Choroid plexus epithelial cell (primary cell): ENCODE measurements around the gene UBP1.
A peak's percentile ranks its signal among the peaks of the same experiment; 100 is the strongest.
"Not testable (repeated sequence)": the region's sequence is repeated elsewhere in the genome, so short reads cannot be mapped to it uniquely, and the experiment has no call there.

ENCODE experiments used
- DNase-seq: peaks from one replicate; pipeline ENCODE4 v3.0.0-alpha.2; 2010; ENCODE audit warnings: low read depth
- H3K4me3 ChIP-seq: 2 replicates; pipeline ENCODE4 v1.5.1; 2011; ENCODE audit warnings: low read depth, mild to moderate bottlenecking, control low read depth, low read length, moderate library complexity
- CTCF ChIP-seq: conservative IDR thresholded peaks from 2 replicates; pipeline ENCODE4 v1.5.1; 2011; ENCODE audit warnings: low read depth, mild to moderate bottlenecking, control low read depth, inconsistent platforms, low read length, moderate library complexity

Gene UBP1

GRCh38 chr3:33430571-33430970, 9.6 kb downstream of the UBP1 start:
- no peak overlapping the region for H3K4me3 ChIP-seq
- DNase-seq = no peak
- no peak for TF ChIP-seq CTCF

GRCh38 chr3:33430061-33430460, 10.1 kb downstream of the UBP1 start:
- no peak overlapping the region for H3K4me3 ChIP-seq
- TF ChIP-seq CTCF = no peak
- no peak for DNase-seq

- not testable (repeated sequence) for H3K4me3 ChIP-seq, DNase-seq
Measured at GRCh38 chr3:33429306-33429705, 10.9 kb downstream of the UBP1 start.

GRCh38 chr3:33428734-33429133, 11.5 kb downstream of the UBP1 start:
- no peak for DNase-seq
- no peak overlapping the region for H3K4me3 ChIP-seq
- TF ChIP-seq CTCF = no peak

GRCh38 chr3:33426630-33427317, 13.4 kb downstream of the UBP1 start:
- DNase-seq = no peak
- H3K4me3 ChIP-seq = no peak overlapping the region
- no peak for TF ChIP-seq CTCF

GRCh38 chr3:33426068-33426467, 14.1 kb downstream of the UBP1 start:
- TF ChIP-seq CTCF = no peak
- H3K4me3 ChIP-seq = no peak overlapping the region
- peak; percentile 47 for DNase-seq

GRCh38 chr3:33425453-33425852, 14.8 kb downstream of the UBP1 start:
- H3K4me3 ChIP-seq = no peak overlapping the region
- TF ChIP-seq CTCF = no peak
- DNase-seq = peak; percentile 44
